Measurements from ENCODE around the gene ISX.

GRCh38 chr22:35089139-35089538 lies 23.2 kb downstream of the ISX start:
- TF ChIP-seq EZH2 (IDR thresholded peaks at IDR 0.05; ENCODE audit: insufficient read depth, poor library complexity, severe bottlenecking) (no peak), EZH2phosphoT487 (IDR thresholded peaks at IDR 0.05; ENCODE audit: insufficient read depth, low read depth) (no peak)
